NB4 (cell line): Measurements from ENCODE around the gene SPATA31D1.

Experiments
- CTCF ChIP-seq: IDR thresholded peaks from one replicate; pipeline ENCODE4 v1.5.1; 2012; ENCODE audit warnings: low read depth, low read length
- POLR2A ChIP-seq: IDR thresholded peaks from 2 replicates; pipeline ENCODE4 v1.6.1; 2011; ENCODE audit warnings: mild to moderate bottlenecking; ENCODE audit not compliant: insufficient read length; ENCODE audit errors: extremely low read depth

DNA sequence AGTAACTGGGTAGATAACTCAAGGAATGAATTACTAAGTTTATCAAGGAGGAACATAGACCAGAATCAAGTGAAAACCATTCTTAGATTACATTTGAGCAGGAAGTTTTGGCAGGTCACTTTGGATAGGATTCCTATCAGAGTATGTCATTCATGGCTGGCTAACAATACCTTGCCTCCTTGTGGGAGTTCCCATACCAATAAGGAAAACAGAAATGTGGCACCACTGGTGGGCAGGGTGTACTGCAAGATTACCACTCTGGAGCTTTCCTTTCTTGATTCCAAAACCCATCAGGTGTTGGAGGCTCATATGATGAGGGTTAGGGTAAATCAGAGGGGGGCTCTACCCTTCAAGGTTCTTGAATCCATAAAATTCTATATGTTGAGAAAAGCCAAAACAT is 18.6 kb upstream of the SPATA31D1 start:
- TF ChIP-seq CTCF: no peak
- TF ChIP-seq POLR2A: no peak
